Activated T-cell treated with anti-CD3 and anti-CD28 coated beads, Interleukin-2, amount 50 U/mL, for 72 hours (primary cell): Measurements from ENCODE around the gene FIZ1. TPM values are rescaled to one million over a fixed set of nuclear protein-coding genes. Genes with fewer than 3 reads are reported as not detected.
"Not testable (repeated sequence)": the region's sequence is repeated elsewhere in the genome, so short reads cannot be mapped to it uniquely, and the experiment has no call there.

Experiments
- ATAC-seq, 2 donors: fragments of 150-1000 bp; cut with Tn5 transposase; replicated peaks in 1 of 2; 2 replicates each; pipeline ENCODE4 v1.10.0; 2021; ENCODE audit warnings: moderate library complexity in 2 of 2, mild to moderate bottlenecking in 1 of 2
- DNase-seq, 2 donors: peaks; one replicate each; pipeline ENCODE4 v3.0.0; 2021 to 2022; ENCODE audit warnings: mixed read lengths in 1 of 2
- H3K27ac Mint-ChIP-seq: one replicate; pipeline ENCODE4 v1.8.0; 2022; ENCODE audit warnings: mild to moderate bottlenecking, moderate library complexity, mixed read lengths
- H3K27me3 Mint-ChIP-seq: one replicate; pipeline ENCODE4 v1.8.0; 2022; ENCODE audit warnings: low read depth, mixed read lengths
- H3K36me3 Mint-ChIP-seq, 2 donors: one replicate each; pipeline ENCODE4 v1.8.0; 2022; ENCODE audit warnings: mixed read lengths in 2 of 2, mild to moderate bottlenecking in 1 of 2; ENCODE audit not compliant: insufficient read depth in 2 of 2
- H3K4me1 Mint-ChIP-seq: one replicate; pipeline ENCODE4 v1.8.0; 2022; ENCODE audit warnings: low read depth, mixed read lengths
- H3K4me3 Mint-ChIP-seq, 2 donors: one replicate each; pipeline ENCODE4 v1.8.0; 2022; ENCODE audit warnings: mild to moderate bottlenecking in 2 of 2, mixed read lengths in 2 of 2, moderate library complexity in 2 of 2
- H3K9me3 Mint-ChIP-seq, 2 donors: one replicate each; pipeline ENCODE4 v1.8.0; 2022; ENCODE audit warnings: mixed read lengths in 2 of 2
- total RNA-seq, 2 donors: library from RNA; stranded (reverse); gene quantifications; one replicate each; pipeline ENCODE4 v1.2.3, GENCODE V29; 2022

The FIZ1 gene
- total RNA-seq, 2 donors from 2014 or later = 16.2 to 17.3 TPM

GRCh38 chr19:55581145-55581822, 18.0 kb downstream of the FIZ1 start:
- peaks cover 6 to 9% of the 10 kb centered on the region in 2 donors for H3K36me3 Mint-ChIP-seq
- no peak for ATAC-seq
- DNase-seq = peak in 1 of 2 donors; percentile 35
- H3K4me3 Mint-ChIP-seq = peak overlapping the region; percentile 84 to 93
- H3K27ac Mint-ChIP-seq = no peak overlapping the region
- no peaks in the 10 kb centered on the region for H3K9me3 Mint-ChIP-seq
- H3K27me3 Mint-ChIP-seq = no peaks in the 10 kb centered on the region
- H3K4me1 Mint-ChIP-seq = peaks cover 33% of the 10 kb centered on the region

GRCh38 chr19:55580628-55581144, 18.6 kb downstream of the FIZ1 start, which contains the start of gene ZNF579:
TSS of gene ZNF579 (minus strand) at chr19:55580848. CDS start at chr19:55579639, 1,209 bp downstream.
- H3K9me3 Mint-ChIP-seq = no peaks in the 10 kb centered on the region
- peaks cover 6 to 9% of the 10 kb centered on the region in 2 donors for H3K36me3 Mint-ChIP-seq
- H3K4me3 Mint-ChIP-seq = peak within 1 kb of the TSS; percentile 84 to 93
- ATAC-seq (peak; percentile 77 to 89), DNase-seq (peak; percentile 82 to 85)
- no peaks in the 10 kb centered on the region for H3K27me3 Mint-ChIP-seq
- peaks cover 27% of the 10 kb centered on the region for H3K4me1 Mint-ChIP-seq
- H3K27ac Mint-ChIP-seq = peak within 1 kb of the TSS; percentile 79

- Mint-ChIP-seq H3K36me3 (peaks cover 6 to 9% of the 10 kb centered on the region in 2 donors), H3K4me3 (peak overlapping the region; percentile 84 to 93)
- DNase-seq = no peak
Observed at GRCh38 chr19:55579766-55580621, 19.3 kb downstream of the FIZ1 start.

GRCh38 chr19:55578761-55579747, 20.3 kb downstream of the FIZ1 start:
- Mint-ChIP-seq H3K4me1 (peaks cover 20% of the 10 kb centered on the region), H3K27ac (peak overlapping the region; percentile 79), H3K27me3 (no peaks in the 10 kb centered on the region), H3K9me3 (no peaks in the 10 kb centered on the region), H3K4me3 (peak overlapping the region; percentile 84 to 93), H3K36me3 (peaks cover 6 to 9% of the 10 kb centered on the region in 2 donors)
- DNase-seq (no peak), ATAC-seq (no peak)

More at GRCh38 chr19:55579766-55580621, 19.3 kb downstream of the FIZ1 start:
- peak overlapping the region; percentile 79 for H3K27ac Mint-ChIP-seq
- peaks cover 21% of the 10 kb centered on the region for H3K4me1 Mint-ChIP-seq
- peak; percentile 28 to 30 for ATAC-seq
- H3K27me3 Mint-ChIP-seq = no peaks in the 10 kb centered on the region
- no peaks in the 10 kb centered on the region for H3K9me3 Mint-ChIP-seq

- Mint-ChIP-seq H3K27me3 (no peaks in the 10 kb centered on the region), H3K4me1 (peaks cover 20% of the 10 kb centered on the region), H3K27ac (no peak overlapping the region), H3K4me3 (no peak overlapping the region), H3K36me3 (peaks cover 6 to 9% of the 10 kb centered on the region in 2 donors), H3K9me3 (no peaks in the 10 kb centered on the region)
- no peak for ATAC-seq
- DNase-seq = no peak
Observed at GRCh38 chr19:55578031-55578760, 21.1 kb downstream of the FIZ1 start.

- no peak for DNase-seq
- H3K4me1 Mint-ChIP-seq = peaks cover 17% of the 10 kb centered on the region
- peaks cover 6 to 9% of the 10 kb centered on the region in 2 donors for H3K36me3 Mint-ChIP-seq
- ATAC-seq = no peak
- H3K4me3 Mint-ChIP-seq = peak overlapping the region; percentile 9 to 18
- H3K27me3 Mint-ChIP-seq = no peaks in the 10 kb centered on the region
- no peak overlapping the region for H3K27ac Mint-ChIP-seq
- H3K9me3 Mint-ChIP-seq = no peaks in the 10 kb centered on the region
Observed at GRCh38 chr19:55576746-55577145, 22.6 kb downstream of the FIZ1 start.

- DNase-seq, H3K4me1 Mint-ChIP-seq, H3K4me3 Mint-ChIP-seq, H3K36me3 Mint-ChIP-seq, H3K9me3 Mint-ChIP-seq, H3K27ac Mint-ChIP-seq, ATAC-seq, H3K27me3 Mint-ChIP-seq: not testable (repeated sequence)
Observed at GRCh38 chr19:55573929-55574328, 25.4 kb downstream of the FIZ1 start.

- not testable (repeated sequence) for H3K27ac Mint-ChIP-seq, H3K4me1 Mint-ChIP-seq, DNase-seq, H3K4me3 Mint-ChIP-seq, H3K27me3 Mint-ChIP-seq, ATAC-seq, H3K9me3 Mint-ChIP-seq, H3K36me3 Mint-ChIP-seq
Observed at GRCh38 chr19:55569477-55569876, 29.8 kb downstream of the FIZ1 start.

- Mint-ChIP-seq H3K27ac (no peak overlapping the region), H3K27me3 (no peaks in the 10 kb centered on the region), H3K4me3 (no peak overlapping the region), H3K36me3 (no peaks in the 10 kb centered on the region), H3K9me3 (no peaks in the 10 kb centered on the region), H3K4me1 (no peaks in the 10 kb centered on the region)
- ATAC-seq (no peak), DNase-seq (no peak)
Observed at GRCh38 chr19:55567708-55568328, 31.5 kb downstream of the FIZ1 start.

GRCh38 chr19:55566823-55567222, 32.5 kb downstream of the FIZ1 start:
- DNase-seq (no peak), ATAC-seq (no peak)
- Mint-ChIP-seq H3K27me3 (no peaks in the 10 kb centered on the region), H3K9me3 (no peaks in the 10 kb centered on the region), H3K4me3 (no peak overlapping the region), H3K27ac (no peak overlapping the region), H3K4me1 (no peaks in the 10 kb centered on the region), H3K36me3 (no peaks in the 10 kb centered on the region)

- H3K27ac Mint-ChIP-seq = no peak overlapping the region
- H3K4me3 Mint-ChIP-seq = no peak overlapping the region
- DNase-seq (no peak), ATAC-seq (no peak)
- peaks cover 7% of the 10 kb centered on the region for H3K27me3 Mint-ChIP-seq
- H3K36me3 Mint-ChIP-seq = no peaks in the 10 kb centered on the region
- no peaks in the 10 kb centered on the region for H3K4me1 Mint-ChIP-seq
- H3K9me3 Mint-ChIP-seq = no peaks in the 10 kb centered on the region
Observed at GRCh38 chr19:55563261-55563690, 36.0 kb downstream of the FIZ1 start.
